PC-3 (cell line): ENCODE data around the gene PFKFB1. TPM values are rescaled to one million over a fixed set of nuclear protein-coding genes. Genes with fewer than 3 reads are reported as not detected.

Experiments used
- ATAC-seq: fragments of 200-7000 bp; cut with Tn5 transposase; 2 replicates; pipeline ENCODE4 v1.9.1; 2020; ENCODE audit warnings: mild to moderate bottlenecking, moderate library complexity
- BruUV-seq: library from RNA; stranded (reverse); fragments of 400-500 nt; replicated peaks from 2 replicates; lab custom pipeline; 2021; lab: Mats Ljungman, UMichigan
- CTCF ChIA-PET: fragments of 300-600 bp; sonication (Branson Sonifier 250); formaldehyde crosslinking; loops from one replicate; lab custom pipeline; 2022; ENCODE audit warnings: antibody characterized with exemption; lab: Charles Lee
- POLR2A ChIA-PET: fragments of 300-600 bp; sonication (Branson Sonifier 250); formaldehyde crosslinking; loops from one replicate; lab custom pipeline; 2022; ENCODE audit warnings: antibody characterized with exemption; ENCODE audit not compliant: unreplicated experiment; lab: Charles Lee
- DNase-seq: peaks from one replicate; pipeline ENCODE4 v3.0.0-alpha.2; 2015
- H2AFZ ChIP-seq: fragments of 300-600 bp; sonication (generic); 2 replicates; pipeline ENCODE4 v1.6.0; 2016; ENCODE audit warnings: antibody characterized with exemption, low read length
- H3F3A ChIP-seq: fragments of 300-600 bp; sonication (generic); one replicate; pipeline ENCODE4 v1.6.0; 2017; ENCODE audit warnings: antibody characterized with exemption, low read length, control low read depth, mild to moderate bottlenecking; ENCODE audit not compliant: unreplicated experiment
- H3K27ac ChIP-seq: fragments of 300-600 bp; sonication (generic); 2 replicates; pipeline ENCODE4 v1.5.1; 2016; ENCODE audit warnings: mild to moderate bottlenecking, low read length
- H3K27me3 ChIP-seq: fragments of 300-600 bp; sonication (generic); 2 replicates; pipeline ENCODE4 v1.6.1; 2016; ENCODE audit warnings: low read length, mixed read lengths
- H3K36me3 ChIP-seq: fragments of 300-600 bp; sonication (generic); 2 replicates; pipeline ENCODE4 v1.6.1; 2016; ENCODE audit warnings: low read depth, mixed run types, low read length, mixed read lengths
- H3K4me1 ChIP-seq: fragments of 300-600 bp; sonication (generic); 2 replicates; pipeline ENCODE4 v1.5.1; 2016; ENCODE audit warnings: low read length; ENCODE audit not compliant: insufficient read depth
- H3K4me2 ChIP-seq: fragments of 300-600 bp; sonication (generic); 2 replicates; pipeline ENCODE4 v1.6.0; 2016; ENCODE audit warnings: low read length
- H3K4me3 ChIP-seq: fragments of 300-600 bp; sonication (generic); 2 replicates; pipeline ENCODE4 v1.5.1; 2016; ENCODE audit warnings: mild to moderate bottlenecking, low read length, mixed read lengths
- H3K79me2 ChIP-seq: fragments of 300-600 bp; sonication (generic); 2 replicates; pipeline ENCODE4 v1.6.1; 2017; ENCODE audit warnings: low read length, mixed read lengths
- H3K9ac ChIP-seq: fragments of 300-600 bp; sonication (generic); 2 replicates; pipeline ENCODE4 v1.6.0; 2016; ENCODE audit warnings: mild to moderate bottlenecking, low read length
- H3K9me2 ChIP-seq: fragments of 300-600 bp; sonication (generic); replicated peaks from 2 replicates; pipeline ENCODE4 v1.6.1; 2016; ENCODE audit warnings: mixed run types, low read length, mixed read lengths
- H3K9me3 ChIP-seq: fragments of 300-600 bp; sonication (generic); 2 replicates; pipeline ENCODE4 v1.6.1; 2016; ENCODE audit warnings: low read length, mixed read lengths
- H4K20me1 ChIP-seq: fragments of 300-600 bp; sonication (generic); 2 replicates; pipeline ENCODE4 v1.6.1; 2016; ENCODE audit warnings: low read length, mixed read lengths
- EZH2 ChIP-seq: fragments of 300-600 bp; sonication (generic); IDR thresholded peaks from one replicate; pipeline ENCODE4 v1.6.1; 2017; ENCODE audit warnings: antibody characterized with exemption, mild to moderate bottlenecking, low read length; ENCODE audit not compliant: unreplicated experiment
- EZH2phosphoT487 ChIP-seq: fragments of 300-600 bp; sonication (generic); IDR thresholded peaks from 2 replicates; pipeline ENCODE4 v1.6.1; 2018; ENCODE audit warnings: mild to moderate bottlenecking, antibody characterized with exemption, low read length, borderline replicate concordance
- intact Hi-C: fragments of 100-400 bp; cut with micrococcal nuclease; formaldehyde crosslinking; loops from 2 replicates; pipeline ENCODE4 v1.9.0; 2023
- total RNA-seq: library from RNA; depleted of rRNA; stranded (reverse); fragments of >200 nt; gene quantifications from 2 replicates; pipeline ENCODE4 v1.2.3, GENCODE V29; 2014
- TF ChIP-seq, protein P1 (sequence below): fragments of 300-600 bp; sonication (generic); conservative IDR thresholded peaks from 2 replicates; pipeline ENCODE4 v1.5.1; 2017; ENCODE audit warnings: antibody characterized with exemption, low read depth, mild to moderate bottlenecking, low read length

The PFKFB1 gene
- total RNA-seq, 1 experiment from 2014 or later = 0.22 TPM

- peaks cover 76% of the 10 kb centered on the region for H3K4me1 ChIP-seq
Measured at GRCh38 chrX:55006827-55007621, 13.0 kb upstream of the PFKFB1 start.

DNA sequence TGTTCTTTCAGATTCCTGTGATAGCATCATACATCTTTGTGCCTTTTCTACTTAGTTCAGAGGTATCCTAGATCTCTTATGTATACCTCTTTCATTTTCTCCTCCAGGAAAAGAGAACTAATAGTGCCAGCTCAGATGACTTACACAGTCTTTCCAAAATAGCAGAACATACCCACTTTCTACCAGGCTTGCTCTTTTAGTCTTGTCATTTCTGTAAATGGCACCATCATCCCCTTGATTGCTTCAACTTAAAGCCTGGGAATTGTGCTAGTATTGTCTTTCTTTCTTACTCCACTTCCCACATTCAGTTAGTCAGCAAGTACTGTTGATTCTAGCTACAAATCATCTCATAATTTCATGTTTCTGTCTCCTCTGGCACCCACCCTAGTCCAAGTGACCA lies 11.3 kb upstream of the PFKFB1 start:
- Histone ChIP-seq H2AFZ (no peak overlapping the region), H3K79me2 (peaks cover 55% of the 10 kb centered on the region), H3K9ac (no peak overlapping the region), H3K27me3 (no peaks in the 10 kb centered on the region), H3K36me3 (peaks cover 38% of the 10 kb centered on the region), H3K4me1 (peaks cover 85% of the 10 kb centered on the region), H4K20me1 (no peaks in the 10 kb centered on the region), H3K9me3 (no peaks in the 10 kb centered on the region), H3K9me2 (no peaks in the 10 kb centered on the region), H3K27ac (peak overlapping the region; percentile 97), H3F3A (peaks cover 5% of the 10 kb centered on the region), H3K4me2 (no peak overlapping the region), H3K4me3 (no peak overlapping the region)
- no peak for ATAC-seq
- ChIA-PET POLR2A (no interaction called here), CTCF (no interaction called here)
- intact Hi-C loops = loop anchor here (10.0 kb wide), 2 partner anchors 200 to 960 kb away; partner anchors contain the start of genes MAGED2 and PHF8
- BruUV-seq = no TSS peak
- TF ChIP-seq EZH2phosphoT487 (no peak), EZH2 (no peak)
- TF ChIP-seq, protein P1, sequence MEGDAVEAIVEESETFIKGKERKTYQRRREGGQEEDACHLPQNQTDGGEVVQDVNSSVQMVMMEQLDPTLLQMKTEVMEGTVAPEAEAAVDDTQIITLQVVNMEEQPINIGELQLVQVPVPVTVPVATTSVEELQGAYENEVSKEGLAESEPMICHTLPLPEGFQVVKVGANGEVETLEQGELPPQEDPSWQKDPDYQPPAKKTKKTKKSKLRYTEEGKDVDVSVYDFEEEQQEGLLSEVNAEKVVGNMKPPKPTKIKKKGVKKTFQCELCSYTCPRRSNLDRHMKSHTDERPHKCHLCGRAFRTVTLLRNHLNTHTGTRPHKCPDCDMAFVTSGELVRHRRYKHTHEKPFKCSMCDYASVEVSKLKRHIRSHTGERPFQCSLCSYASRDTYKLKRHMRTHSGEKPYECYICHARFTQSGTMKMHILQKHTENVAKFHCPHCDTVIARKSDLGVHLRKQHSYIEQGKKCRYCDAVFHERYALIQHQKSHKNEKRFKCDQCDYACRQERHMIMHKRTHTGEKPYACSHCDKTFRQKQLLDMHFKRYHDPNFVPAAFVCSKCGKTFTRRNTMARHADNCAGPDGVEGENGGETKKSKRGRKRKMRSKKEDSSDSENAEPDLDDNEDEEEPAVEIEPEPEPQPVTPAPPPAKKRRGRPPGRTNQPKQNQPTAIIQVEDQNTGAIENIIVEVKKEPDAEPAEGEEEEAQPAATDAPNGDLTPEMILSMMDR = no peak
- no peak for DNase-seq

More at GRCh38 chrX:55006827-55007621, 13.0 kb upstream of the PFKFB1 start:
- H3F3A ChIP-seq = peaks cover 5% of the 10 kb centered on the region
- POLR2A ChIA-PET = interaction anchor here (0.5 to 0.6 kb wide), 2 partner anchors 49 to 368 kb away, joined by 3 to 4 read pairs; no protein-coding TSS in a partner anchor
- intact Hi-C loops = loop anchor here (1.0 to 10.0 kb wide), 3 partner anchors 202 to 962 kb away; partner anchors contain the start of genes MAGED2 and PHF8
- H3K4me3 ChIP-seq = peak overlapping the region; percentile 43; the same call in 1 of the 2 replicates
- H3K9me3 ChIP-seq = no peaks in the 10 kb centered on the region
- H3K9me2 ChIP-seq = no peaks in the 10 kb centered on the region
- peak overlapping the region; percentile 100 for H3K27ac ChIP-seq
- H3K36me3 ChIP-seq = peaks cover 38% of the 10 kb centered on the region
- peaks cover 37% of the 10 kb centered on the region for H3K79me2 ChIP-seq
- no TSS peak for BruUV-seq
- H2AFZ ChIP-seq = no peak overlapping the region
- H3K4me2 ChIP-seq = peak overlapping the region; percentile 78
- peak; percentile 13 for DNase-seq
- no peak for ATAC-seq
- H3K9ac ChIP-seq = peak overlapping the region; percentile 75
- no peaks in the 10 kb centered on the region for H3K27me3 ChIP-seq
- TF ChIP-seq EZH2phosphoT487 (no peak), EZH2 (no peak)
- TF ChIP-seq, protein P1 = no peak
- CTCF ChIA-PET = no interaction called here
- no peaks in the 10 kb centered on the region for H4K20me1 ChIP-seq
